Kidney (tissue), 14 donors: ENCODE measurements around the gene LTO1. TPM values are rescaled to one million over a fixed set of nuclear protein-coding genes. Genes with fewer than 3 reads are reported as not detected.

ENCODE experiments used
- DNase-seq, 5 donors: peaks; one replicate each; pipeline ENCODE4 v3.0.0-alpha.2; 2013 to 2020
- FAIRE-seq: peaks from 2 replicates; lab custom pipeline; 2012; peaks lifted over from hg19 to GRCh38; lab: Jason Lieb, UNC
- H3K27ac ChIP-seq, 2 donors: one replicate each; pipeline ENCODE4 v1.7.0; 2013; ENCODE audit warnings: low read depth in 2 of 2, low read length in 2 of 2, inconsistent platforms in 1 of 2
- H3K27me3 ChIP-seq: one replicate; pipeline ENCODE4 v1.7.1; 2013; ENCODE audit warnings: low read length, inconsistent platforms; ENCODE audit not compliant: control insufficient read depth, insufficient read depth
- H3K36me3 ChIP-seq, 3 donors: one replicate each; pipeline versions ENCODE4 v1.7.0 to v1.7.1; 2013; ENCODE audit warnings: low read length in 3 of 3, control low read depth in 1 of 3, inconsistent platforms in 1 of 3; ENCODE audit not compliant: insufficient read depth in 3 of 3, control insufficient read depth in 2 of 3
- H3K4me1 ChIP-seq, 3 donors: one replicate each; pipeline versions ENCODE4 v1.7.0 to v1.7.1; 2013; ENCODE audit warnings: low read length in 3 of 3, inconsistent platforms in 1 of 3, low read depth in 1 of 3; ENCODE audit not compliant: control insufficient read depth in 2 of 3, insufficient read depth in 2 of 3
- H3K4me3 ChIP-seq, 3 donors: one replicate each; pipeline versions ENCODE4 v1.7.0 to v1.8.1; 2013; ENCODE audit warnings: low read length in 3 of 3, control low read depth in 1 of 3, inconsistent platforms in 1 of 3
- H3K9ac ChIP-seq, 3 donors: one replicate each; pipeline versions ENCODE4 v1.7.0 to v1.7.1; 2013; ENCODE audit warnings: low read length in 3 of 3, control low read depth in 1 of 3, inconsistent platforms in 1 of 3
- H3K9me3 ChIP-seq, 3 donors: one replicate each; pipeline versions ENCODE4 v1.7.0 to v1.7.1; 2013; ENCODE audit warnings: low read length in 3 of 3, control low read depth in 1 of 3, inconsistent platforms in 1 of 3; ENCODE audit not compliant: control insufficient read depth in 2 of 3, insufficient read depth in 1 of 3
- CTCF ChIP-seq: IDR thresholded peaks from 3 replicates; pipeline ENCODE4 v1.5.1; 2012; ENCODE audit warnings: mild to moderate bottlenecking, moderate library complexity, borderline replicate concordance; ENCODE audit not compliant: insufficient read depth; ENCODE audit errors: extremely low read depth
- intact Hi-C: fragments of 100-400 bp; cut with DNase I; formaldehyde crosslinking; loops from one replicate; pipeline ENCODE4 v1.11.1; 2022
- polyA plus RNA-seq: library from polyadenylated mRNA; stranded (reverse); fragments of 350-450 nt; fragmentation: Illumina TruSeq; extraction: RNeasy Lipid Tissue Mini Kit (QIAGEN cat#74804); gene quantifications from one replicate; pipeline ENCODE4 v1.2.3, GENCODE V29; 2014; ENCODE audit warnings: low read depth, low replicate concordance; ENCODE audit not compliant: insufficient read depth
- total RNA-seq: library from RNA; stranded (reverse); fragmentation: NEBNext Ultra II Directional; extraction: Animal tissue kit (Norgen Biotek cat#: 25700); gene quantifications from one replicate; pipeline ENCODE4 v1.2.1, GENCODE V29; 2021
- donor health status: control.
- donor health status: control.
- donor health status: control.
- donor health status: control.
- donor health status: control.
- donor health status: DM: yes; HTN: yes; CAD: no.
- donor health status: Normal renal cell carcinoma (clear cell type).

The LTO1 gene
- total and polyA plus RNA-seq, 2 donors from 2014 or later, result 14.6 to 21.9 TPM

DNA sequence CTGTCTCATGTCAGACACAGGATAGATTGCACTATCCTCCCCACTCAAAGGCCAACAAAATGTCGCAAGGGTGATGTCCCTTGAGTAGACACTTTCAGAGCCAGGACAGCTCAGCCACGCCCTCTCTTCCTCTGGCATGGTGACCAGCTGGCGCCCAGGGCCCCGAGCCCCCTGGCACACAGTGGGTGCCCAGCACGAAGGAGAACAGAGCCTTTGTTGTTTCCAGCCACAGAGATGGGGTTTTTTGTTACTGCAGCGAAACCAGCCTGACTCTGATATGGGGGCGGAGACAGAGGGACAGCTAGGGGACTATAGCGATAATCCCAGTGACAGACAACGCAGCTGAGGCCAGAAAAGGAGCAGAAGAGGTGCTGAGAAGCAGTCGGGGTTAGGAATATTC lies 57.5 kb downstream of the LTO1 start:
- H3K27ac ChIP-seq, result no peak overlapping the region
- no peaks in the 10 kb centered on the region for H3K4me1 ChIP-seq
- TF ChIP-seq CTCF, result no peak
- intact Hi-C loops, result no loop called here
- H3K9ac ChIP-seq, result no peak overlapping the region
- H3K9me3 ChIP-seq, result no peaks in the 10 kb centered on the region
- H3K4me3 ChIP-seq, result no peak overlapping the region
- DNase-seq (peak in 1 of 5 donors; percentile 18), FAIRE-seq (no peak)
- no peaks in the 10 kb centered on the region for H3K36me3 ChIP-seq
- H3K27me3 ChIP-seq, result no peaks in the 10 kb centered on the region

DNA sequence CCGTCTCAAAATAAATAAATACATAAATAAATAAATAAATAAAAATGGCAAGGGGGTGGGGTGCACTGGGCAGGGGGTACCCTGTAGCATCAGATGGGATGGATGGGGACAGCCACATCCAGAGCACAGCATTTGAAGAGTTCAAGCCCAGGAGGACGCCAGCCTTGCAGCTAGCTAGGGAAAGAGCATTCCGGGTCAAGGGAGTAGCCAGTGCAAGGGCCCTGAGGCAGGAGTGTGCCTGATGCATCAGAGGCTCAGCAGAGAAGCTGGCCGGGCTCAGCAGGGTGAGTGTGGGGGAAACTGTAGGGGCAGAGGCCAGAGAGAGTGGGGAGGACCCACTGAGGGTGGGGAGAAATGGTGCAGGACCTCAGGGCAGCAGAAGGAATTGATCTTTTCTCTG lies 57.9 kb downstream of the LTO1 start:
- Histone ChIP-seq H3K4me1 (no peaks in the 10 kb centered on the region), H3K36me3 (no peaks in the 10 kb centered on the region), H3K27ac (no peak overlapping the region), H3K9ac (no peak overlapping the region), H3K9me3 (no peaks in the 10 kb centered on the region), H3K27me3 (no peaks in the 10 kb centered on the region), H3K4me3 (no peak overlapping the region)
- TF ChIP-seq CTCF, result no peak
- FAIRE-seq, result no peak
- DNase-seq, result peak in 1 of 5 donors; percentile 24
- intact Hi-C loops, result no loop called here

Other genes starting within 250 kb of the LTO1 start
- not detected for gene LINC01488, start 193.7 kb downstream of the LTO1 start, total RNA-seq
- gene LINC01488, start 193.7 kb downstream of the LTO1 start, polyA plus RNA-seq, result not detected
- 142 TPM for gene CCND1, start 34.2 kb downstream of the LTO1 start, total RNA-seq
- 37.6 TPM for gene CCND1, start 34.2 kb downstream of the LTO1 start, polyA plus RNA-seq
- not detected for gene FGF19, start 28.7 kb upstream of the LTO1 start, total RNA-seq
- gene FGF19, start 28.7 kb upstream of the LTO1 start, polyA plus RNA-seq, result not detected
- gene FGF4, start 100.0 kb upstream of the LTO1 start, total RNA-seq, result not detected
- not detected for gene FGF4, start 100.0 kb upstream of the LTO1 start, polyA plus RNA-seq
- gene FGF3, start 144.1 kb upstream of the LTO1 start, total RNA-seq, result not detected
- gene FGF3, start 144.1 kb upstream of the LTO1 start, polyA plus RNA-seq, result not detected